ENCODE data around the gene BTBD17. TPM values are rescaled to one million over a fixed set of nuclear protein-coding genes. Genes with fewer than 3 reads are reported as not detected.

The BTBD17 gene
- total RNA-seq, 1 experiment from 2014 or later = not detected

DNA sequence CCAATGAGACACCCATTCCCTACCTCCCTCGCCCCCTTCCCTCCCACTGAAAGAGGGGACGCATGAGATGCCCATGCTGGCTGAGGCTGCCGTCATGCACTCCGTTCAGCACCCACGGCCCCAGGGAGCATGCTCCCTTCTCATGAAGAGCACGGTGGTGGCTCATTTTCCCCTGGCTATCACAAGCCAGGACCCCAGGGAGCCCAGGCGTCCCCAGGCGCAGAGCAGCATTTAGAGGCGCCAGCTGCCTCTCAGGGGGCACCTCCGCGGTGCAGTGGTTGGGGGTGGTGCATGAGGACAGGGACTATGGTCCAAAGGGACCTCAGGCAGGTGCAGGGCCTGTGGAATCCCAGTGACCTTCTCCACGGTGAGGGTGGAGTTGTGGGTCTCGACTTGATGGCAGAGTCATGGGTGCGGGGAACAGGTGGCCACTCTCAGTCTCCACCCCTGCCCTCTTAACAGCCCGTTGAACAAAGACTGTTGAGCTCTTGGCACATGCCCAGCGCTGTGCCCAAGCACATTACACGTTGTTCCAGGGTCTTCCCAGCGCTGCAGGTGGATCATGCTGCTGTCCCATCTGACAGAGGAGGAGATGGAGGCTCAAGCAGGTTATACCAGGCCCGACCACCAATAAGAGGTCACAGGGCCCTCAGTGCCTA is 22.0 kb downstream of the BTBD17 start:
- Histone ChIP-seq H3K9me3 (ENCODE audit: control insufficient read depth in 1 of 2, insufficient read depth in 1 of 2, low read depth in 1 of 2, low read length in 2 of 2) (no peaks in the 10 kb centered on the region), H3K9ac (ENCODE audit: low read length) (no peak overlapping the region), H3K4me2 (ENCODE audit: low read length) (no peak overlapping the region), H2AFZ (ENCODE audit: low read depth, low read length, poor library complexity, severe bottlenecking) (no peak overlapping the region), H4K20me1 (ENCODE audit: insufficient read depth) (no peaks in the 10 kb centered on the region), H3K36me3 (ENCODE audit: control insufficient read depth in 1 of 2, insufficient read depth in 2 of 2, low read length in 2 of 2) (no peaks in the 10 kb centered on the region), H3K9me2 (ENCODE audit: insufficient read depth) (no peaks in the 10 kb centered on the region), H3K4me1 (ENCODE audit: control insufficient read depth in 1 of 2, insufficient read depth in 2 of 2, low read length in 2 of 2) (no peaks in the 10 kb centered on the region), H3K79me2 (ENCODE audit: insufficient read depth, low read length) (no peaks in the 10 kb centered on the region), H3K27me3 (ENCODE audit: insufficient read depth, low read length) (no peaks in the 10 kb centered on the region; the same call in 1 of the 2 replicates), H3K27ac (ENCODE audit: low read depth, low read length) (no peak overlapping the region), H3K4me3 (replicated peaks in 1 of 2; ENCODE audit: low read depth in 1 of 2, low read length in 2 of 2) (no peak overlapping the region)
- no peak for TF ChIP-seq ATF3 (IDR thresholded peaks at IDR 0.05)
- TF ChIP-seq EGR1 (IDR thresholded peaks at IDR 0.05; ENCODE audit: low read depth) = no peak
- no peak for TF ChIP-seq POLR2A (IDR thresholded peaks at IDR 0.05; ENCODE audit: borderline replicate concordance, extremely low read depth, insufficient read depth, insufficient read length)
- no peak for TF ChIP-seq REST (IDR thresholded peaks at IDR 0.05; ENCODE audit: low read depth)
- no peak for TF ChIP-seq CEBPB (IDR thresholded peaks at IDR 0.05; ENCODE audit: low read depth)
- TF ChIP-seq EZH2phosphoT487 (IDR thresholded peaks at IDR 0.05; ENCODE audit: borderline replicate concordance) = no peak
- TF ChIP-seq POLR2AphosphoS5 (IDR thresholded peaks at IDR 0.05; ENCODE audit: low read depth, low read length) = no peak
- TF ChIP-seq SRF (IDR thresholded peaks at IDR 0.05; ENCODE audit: low read depth) = no peak
- no peak for TF ChIP-seq ZNF274 (IDR thresholded peaks at IDR 0.05; ENCODE audit: low read depth, low read length)
- no peak for TF ChIP-seq SP1 (IDR thresholded peaks at IDR 0.05; ENCODE audit: low read depth)
- intact Hi-C loops (cut with micrococcal nuclease) = no loop called here
- RAD21 ChIA-PET (ENCODE audit: low non-redundant PET in 1 of 2, low total read pairs in 2 of 2, uncharacterized antibody in 2 of 2, unreplicated experiment in 2 of 2) = no interaction called here
- CTCF ChIA-PET = no interaction called here
- no peak for DNase-seq (ENCODE audit: low read depth, low spot score)
- no TSS peak for BruUV-seq (replicated peaks)
- POLR2A ChIA-PET = no interaction called here
- no peak for ATAC-seq

All from HCT116 (cell line).